CD8-positive, alpha-beta memory T cell (primary cell): ENCODE measurements around the gene POU2F3. TPM values are rescaled to one million over a fixed set of nuclear protein-coding genes. Genes with fewer than 3 reads are reported as not detected.

Source experiments
- CTCF ChIA-PET: fragments of 350-600 bp; sonication (Branson Sonifier 250); formaldehyde crosslinking; loops from one replicate; lab custom pipeline; 2021; ENCODE audit warnings: antibody characterized with exemption; lab: Charles Lee
- POLR2A ChIA-PET: fragments of 350-600 bp; sonication (Branson Sonifier 250); formaldehyde crosslinking; loops from one replicate; lab custom pipeline; 2021; ENCODE audit warnings: antibody characterized with exemption; lab: Charles Lee
- DNase-seq, 5 donors: peaks; one replicate each; pipeline versions ENCODE4 v3.0.0 to v3.0.0-alpha.2; 2020 to 2022; ENCODE audit warnings: mixed read lengths in 1 of 5
- H3K27ac ChIP-seq: one replicate; pipeline ENCODE4 v1.7.0; 2013; ENCODE audit warnings: low read depth, mild to moderate bottlenecking, low read length, moderate library complexity
- H3K27me3 ChIP-seq: 2 replicates; pipeline ENCODE4 v1.7.0; 2013; ENCODE audit warnings: low read length, mild to moderate bottlenecking; ENCODE audit not compliant: insufficient read depth, poor library complexity, severe bottlenecking
- H3K36me3 ChIP-seq: 2 replicates; pipeline ENCODE4 v1.7.0; 2013; ENCODE audit warnings: mild to moderate bottlenecking, low read length, moderate library complexity; ENCODE audit not compliant: insufficient read depth
- H3K4me1 ChIP-seq: 2 replicates; pipeline ENCODE4 v1.7.0; 2013; ENCODE audit warnings: mild to moderate bottlenecking, low read length, moderate library complexity; ENCODE audit not compliant: insufficient read depth
- H3K4me3 ChIP-seq: 2 replicates; pipeline ENCODE4 v1.7.0; 2013; ENCODE audit warnings: mild to moderate bottlenecking, low read length
- H3K9me3 ChIP-seq: 2 replicates; pipeline ENCODE4 v1.7.0; 2013; ENCODE audit warnings: mild to moderate bottlenecking, low read length
- H3K27ac Mint-ChIP-seq, 8 donors: one replicate each; pipeline ENCODE4 v1.8.0; 2020 to 2021; ENCODE audit warnings: mixed read lengths in 8 of 8, mild to moderate bottlenecking in 6 of 8, inconsistent platforms in 3 of 8, moderate library complexity in 3 of 8
- H3K27me3 Mint-ChIP-seq, 2 donors: one replicate each; pipeline ENCODE4 v1.8.0; 2020 to 2021; ENCODE audit warnings: mixed read lengths in 2 of 2, mild to moderate bottlenecking in 1 of 2, moderate library complexity in 1 of 2
- H3K36me3 Mint-ChIP-seq, 3 donors: one replicate each; pipeline ENCODE4 v1.8.0; 2020 to 2021; ENCODE audit warnings: mixed read lengths in 3 of 3, inconsistent platforms in 1 of 3, mild to moderate bottlenecking in 1 of 3
- H3K4me1 Mint-ChIP-seq, 3 donors: one replicate each; pipeline ENCODE4 v1.8.0; 2020 to 2021; ENCODE audit warnings: mixed read lengths in 3 of 3, inconsistent platforms in 1 of 3, mild to moderate bottlenecking in 1 of 3
- H3K4me3 Mint-ChIP-seq, 7 donors: one replicate each; pipeline ENCODE4 v1.8.0; 2020 to 2021; ENCODE audit warnings: mixed read lengths in 7 of 7, mild to moderate bottlenecking in 6 of 7, moderate library complexity in 4 of 7, inconsistent platforms in 2 of 7
- H3K9me3 Mint-ChIP-seq, 5 donors: one replicate each; pipeline ENCODE4 v1.8.0; 2020 to 2022; ENCODE audit warnings: mixed read lengths in 5 of 5, mild to moderate bottlenecking in 3 of 5, moderate library complexity in 2 of 5, inconsistent platforms in 1 of 5
- polyA plus RNA-seq: library from polyadenylated mRNA; unstranded; fragments of 300-500 nt; fragmentation: Illumina TruSeq; gene quantifications from one replicate; pipeline ENCODE4 v1.2.3, GENCODE V29; 2021
- total RNA-seq, 2 experiments: library from RNA; stranded (reverse); gene quantifications; one replicate each; pipeline ENCODE4 v1.2.3, GENCODE V29; 2021

POU2F3 gene
- total and polyA plus RNA-seq, 3 experiments from 2014 or later = not detected

DNA sequence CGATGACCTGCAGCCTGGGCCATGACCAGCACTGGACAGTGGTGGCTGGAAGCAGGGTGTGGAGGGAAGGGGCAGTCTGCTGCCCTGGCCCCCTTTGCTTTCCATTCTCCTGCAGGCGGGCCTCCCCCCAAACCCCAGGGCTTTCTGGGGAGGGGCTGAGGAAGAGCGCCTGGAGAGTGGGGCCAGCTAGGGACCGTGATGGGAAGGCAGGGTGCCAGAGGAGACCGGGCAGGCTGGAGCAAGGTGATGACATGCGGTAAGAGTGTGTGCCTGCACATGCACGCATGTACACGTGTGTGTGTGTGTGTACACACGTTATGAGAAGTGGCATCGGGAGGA, 21.3 kb upstream of the POU2F3 start:
- Mint-ChIP-seq H3K27ac (no peak overlapping the region), H3K36me3 (no peaks in the 10 kb centered on the region), H3K4me1 (no peaks in the 10 kb centered on the region), H3K4me3 (no peak overlapping the region), H3K9me3 (peaks cover 0 to 2% (median 0%) of the 10 kb centered on the region in 5 donors), H3K27me3 (peaks cover under 1 to 6% of the 10 kb centered on the region in 2 donors)
- Histone ChIP-seq H3K27ac (no peak overlapping the region), H3K4me3 (no peak overlapping the region), H3K9me3 (no peaks in the 10 kb centered on the region), H3K27me3 (no peaks in the 10 kb centered on the region), H3K36me3 (no peaks in the 10 kb centered on the region), H3K4me1 (no peaks in the 10 kb centered on the region)
- CTCF ChIA-PET = no interaction called here
- POLR2A ChIA-PET = no interaction called here
- no peak for DNase-seq

DNA sequence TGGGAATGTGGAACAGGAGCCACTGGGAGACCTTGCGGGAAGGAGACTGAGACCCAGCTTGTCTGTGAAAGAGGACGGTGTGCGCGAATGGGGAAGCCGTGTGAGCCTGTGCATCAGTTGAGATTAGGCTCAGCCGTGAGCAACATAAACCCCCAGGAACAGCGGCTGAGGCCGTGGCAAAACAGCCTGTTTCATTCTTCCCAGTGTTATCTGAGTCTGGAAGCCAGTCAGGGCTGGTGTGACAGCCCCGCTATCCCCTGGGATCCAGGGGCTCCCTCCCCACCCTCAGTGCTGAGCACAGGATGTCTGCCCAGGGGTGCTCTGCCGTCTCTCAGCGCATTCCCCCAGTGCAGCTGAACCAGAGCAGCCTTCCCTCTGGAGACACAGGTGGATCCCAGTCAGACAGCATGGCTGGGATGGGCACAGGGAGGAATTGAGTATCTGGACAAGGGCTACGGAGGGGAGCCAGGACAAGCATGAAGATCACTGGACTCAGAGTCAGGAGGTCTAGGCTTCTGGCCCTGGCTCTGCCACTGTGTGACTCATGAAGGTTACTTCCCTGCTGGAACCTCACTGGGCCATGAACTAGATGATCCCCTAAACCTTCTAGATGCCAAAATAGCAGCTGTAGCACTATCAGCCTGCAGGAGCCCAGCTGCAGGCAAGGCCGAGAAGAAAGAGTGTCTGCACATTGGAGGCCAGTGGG, 20.6 kb upstream of the POU2F3 start:
- H3K36me3 Mint-ChIP-seq = no peaks in the 10 kb centered on the region
- no peak overlapping the region for H3K4me3 ChIP-seq
- H3K4me3 Mint-ChIP-seq = no peak overlapping the region
- no peak overlapping the region for H3K27ac Mint-ChIP-seq
- H3K9me3 Mint-ChIP-seq = peaks cover 0 to 2% (median 0%) of the 10 kb centered on the region in 5 donors
- H3K27me3 ChIP-seq = no peaks in the 10 kb centered on the region
- peaks cover 4 to 6% of the 10 kb centered on the region in 2 donors for H3K27me3 Mint-ChIP-seq
- no peaks in the 10 kb centered on the region for H3K9me3 ChIP-seq
- H3K4me1 ChIP-seq = no peaks in the 10 kb centered on the region
- no peak overlapping the region for H3K27ac ChIP-seq
- POLR2A ChIA-PET = no interaction called here
- CTCF ChIA-PET = no interaction called here
- no peaks in the 10 kb centered on the region for H3K36me3 ChIP-seq
- peaks cover 0 to 1% (median 0%) of the 10 kb centered on the region in 3 donors for H3K4me1 Mint-ChIP-seq
- no peak for DNase-seq

DNA sequence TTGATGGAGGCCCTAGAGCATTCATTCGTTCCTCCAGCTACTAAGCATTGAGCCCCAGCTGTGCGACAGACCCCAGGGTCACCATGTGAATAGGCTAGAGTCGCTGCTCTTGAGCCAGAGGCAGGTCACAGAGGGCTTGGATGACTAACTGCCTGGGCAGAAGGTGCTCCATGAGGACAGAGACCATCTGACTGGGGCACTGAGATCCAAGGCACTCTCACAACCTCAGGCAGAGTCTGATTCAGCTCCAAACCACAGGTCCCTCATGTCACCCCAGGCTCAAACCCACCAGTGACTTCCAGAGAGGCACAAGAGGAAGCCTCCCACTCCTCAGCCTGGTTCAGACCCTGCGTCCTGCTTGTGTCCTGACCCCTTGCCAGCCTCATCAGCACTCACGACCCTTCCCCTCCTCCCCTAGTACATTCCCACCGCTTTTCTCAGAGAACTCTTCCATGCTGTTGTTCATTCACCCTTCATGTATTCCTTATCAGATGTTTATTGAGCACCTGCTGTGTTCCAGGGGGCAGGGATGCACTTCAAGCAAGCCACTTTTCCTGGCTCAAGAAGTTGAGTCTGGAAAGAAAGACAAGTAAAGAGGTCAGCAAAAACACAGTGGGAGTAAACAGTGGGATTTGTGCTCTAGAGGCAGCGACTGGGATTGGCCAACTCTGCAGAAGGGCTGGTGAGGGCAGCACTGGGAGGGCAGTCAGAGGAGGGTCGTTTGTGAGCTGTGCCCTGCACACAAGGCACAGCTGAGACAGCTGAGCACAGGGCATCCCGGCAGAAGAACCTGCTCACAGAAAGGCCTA, 19.8 kb upstream of the POU2F3 start:
- ChIA-PET CTCF (no interaction called here), POLR2A (no interaction called here)
- no peak overlapping the region for H3K4me3 ChIP-seq
- peaks cover 0 to 2% (median 0%) of the 10 kb centered on the region in 5 donors for H3K9me3 Mint-ChIP-seq
- no peaks in the 10 kb centered on the region for H3K4me1 ChIP-seq
- no peak overlapping the region for H3K27ac Mint-ChIP-seq
- H3K9me3 ChIP-seq = no peaks in the 10 kb centered on the region
- no peak for DNase-seq
- no peak overlapping the region for H3K4me3 Mint-ChIP-seq
- H3K27me3 Mint-ChIP-seq = peaks cover 4 to 6% of the 10 kb centered on the region in 2 donors
- no peaks in the 10 kb centered on the region for H3K36me3 ChIP-seq
- no peak overlapping the region for H3K27ac ChIP-seq
- H3K4me1 Mint-ChIP-seq = peaks cover 0 to 7% (median 2%) of the 10 kb centered on the region in 3 donors
- H3K36me3 Mint-ChIP-seq = no peaks in the 10 kb centered on the region
- no peaks in the 10 kb centered on the region for H3K27me3 ChIP-seq

DNA sequence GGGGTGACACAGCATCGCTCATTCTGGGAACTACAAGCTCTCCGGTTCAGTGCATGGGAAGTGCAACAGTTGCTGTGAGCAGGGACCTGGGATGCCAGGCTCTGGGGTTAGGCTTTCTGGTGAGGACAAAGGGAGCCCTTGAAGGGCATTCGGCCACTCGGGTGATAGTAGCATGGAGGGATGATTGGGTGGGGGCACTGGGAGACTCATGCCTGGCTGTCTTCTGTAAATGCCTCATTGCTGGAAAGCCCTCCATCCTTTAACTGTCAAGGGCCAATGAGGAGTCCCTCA, 19.2 kb upstream of the POU2F3 start:
- CTCF ChIA-PET = no interaction called here
- no peaks in the 10 kb centered on the region for H3K9me3 ChIP-seq
- no peaks in the 10 kb centered on the region for H3K36me3 ChIP-seq
- peaks cover 4 to 6% of the 10 kb centered on the region in 2 donors for H3K27me3 Mint-ChIP-seq
- H3K4me3 Mint-ChIP-seq = no peak overlapping the region
- no peak overlapping the region for H3K27ac Mint-ChIP-seq
- no peak for DNase-seq
- no peak overlapping the region for H3K27ac ChIP-seq
- POLR2A ChIA-PET = no interaction called here
- peaks cover 0 to 2% (median 0%) of the 10 kb centered on the region in 5 donors for H3K9me3 Mint-ChIP-seq
- H3K4me1 Mint-ChIP-seq = peaks cover 0 to 7% (median 2%) of the 10 kb centered on the region in 3 donors
- no peaks in the 10 kb centered on the region for H3K4me1 ChIP-seq
- no peaks in the 10 kb centered on the region for H3K27me3 ChIP-seq
- no peak overlapping the region for H3K4me3 ChIP-seq
- no peaks in the 10 kb centered on the region for H3K36me3 Mint-ChIP-seq

DNA sequence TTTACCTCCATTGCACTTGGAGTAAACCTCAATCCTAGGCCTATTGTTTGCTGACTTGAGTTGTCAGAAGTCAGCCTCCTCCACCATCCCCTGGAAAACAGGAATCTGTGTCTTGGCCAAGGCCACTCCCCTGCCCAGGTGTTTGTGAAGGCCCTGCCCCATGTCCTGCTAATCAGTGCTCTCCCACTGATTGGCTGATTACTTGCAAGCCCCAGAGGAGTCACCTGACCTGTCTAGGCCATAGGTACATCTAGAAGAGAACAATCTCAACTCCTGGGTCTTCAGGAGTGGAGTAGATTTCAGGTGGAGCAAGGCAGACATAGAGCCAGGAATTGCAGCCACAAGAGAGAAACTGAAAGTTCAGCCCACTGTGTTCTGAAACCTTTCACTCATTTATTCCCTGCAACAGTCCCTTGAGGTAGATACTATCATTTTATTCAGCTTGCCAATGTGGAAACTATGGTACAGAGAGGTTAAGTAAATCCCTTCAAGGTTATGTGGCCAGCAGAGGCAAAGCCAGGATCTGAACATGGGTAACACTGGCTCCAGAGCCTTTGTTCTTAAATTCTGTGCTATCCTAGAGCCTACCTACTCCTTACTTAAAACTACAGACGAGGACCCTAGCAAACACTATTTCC, 18.7 kb upstream of the POU2F3 start:
- Histone ChIP-seq H3K4me1 (no peaks in the 10 kb centered on the region), H3K27ac (no peak overlapping the region), H3K36me3 (no peaks in the 10 kb centered on the region), H3K9me3 (no peaks in the 10 kb centered on the region), H3K4me3 (no peak overlapping the region), H3K27me3 (no peaks in the 10 kb centered on the region)
- H3K27ac Mint-ChIP-seq = no peak overlapping the region
- no peak overlapping the region for H3K4me3 Mint-ChIP-seq
- no peaks in the 10 kb centered on the region for H3K36me3 Mint-ChIP-seq
- CTCF ChIA-PET = no interaction called here
- H3K4me1 Mint-ChIP-seq = peaks cover 0 to 7% (median 2%) of the 10 kb centered on the region in 3 donors
- POLR2A ChIA-PET = no interaction called here
- DNase-seq = no peak
- no peaks in the 10 kb centered on the region for H3K9me3 Mint-ChIP-seq
- H3K27me3 Mint-ChIP-seq = peaks cover 4 to 6% of the 10 kb centered on the region in 2 donors

DNA sequence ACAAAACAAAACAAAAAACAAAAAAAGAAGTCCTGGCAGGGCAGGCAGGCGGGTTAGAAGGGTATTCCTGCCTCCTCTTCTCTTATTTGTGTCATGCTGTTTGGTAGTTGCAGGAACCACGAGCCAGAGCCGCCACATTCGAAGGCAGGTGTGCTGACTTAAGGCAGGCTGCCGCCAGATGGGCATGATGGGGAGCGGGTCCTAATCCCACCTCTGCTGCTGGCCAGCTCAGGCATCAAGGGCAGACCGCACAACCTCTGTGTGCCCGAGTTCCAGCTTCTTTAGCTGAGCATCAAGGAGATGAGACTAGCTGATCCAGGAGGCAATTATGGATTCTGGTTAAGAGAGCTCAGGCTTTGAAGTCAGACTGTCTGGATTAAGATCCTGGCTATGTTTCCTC, 17.0 kb upstream of the POU2F3 start:
- Histone ChIP-seq H3K27ac (no peak overlapping the region), H3K4me1 (no peaks in the 10 kb centered on the region), H3K36me3 (no peaks in the 10 kb centered on the region), H3K27me3 (no peaks in the 10 kb centered on the region), H3K4me3 (no peak overlapping the region), H3K9me3 (no peaks in the 10 kb centered on the region)
- ChIA-PET CTCF (no interaction called here), POLR2A (no interaction called here)
- Mint-ChIP-seq H3K4me3 (no peak overlapping the region), H3K27ac (no peak overlapping the region), H3K27me3 (peaks cover 4 to 6% of the 10 kb centered on the region in 2 donors), H3K36me3 (no peaks in the 10 kb centered on the region), H3K9me3 (no peaks in the 10 kb centered on the region), H3K4me1 (peaks cover 0 to 7% (median 2%) of the 10 kb centered on the region in 3 donors)
- no peak for DNase-seq

DNA sequence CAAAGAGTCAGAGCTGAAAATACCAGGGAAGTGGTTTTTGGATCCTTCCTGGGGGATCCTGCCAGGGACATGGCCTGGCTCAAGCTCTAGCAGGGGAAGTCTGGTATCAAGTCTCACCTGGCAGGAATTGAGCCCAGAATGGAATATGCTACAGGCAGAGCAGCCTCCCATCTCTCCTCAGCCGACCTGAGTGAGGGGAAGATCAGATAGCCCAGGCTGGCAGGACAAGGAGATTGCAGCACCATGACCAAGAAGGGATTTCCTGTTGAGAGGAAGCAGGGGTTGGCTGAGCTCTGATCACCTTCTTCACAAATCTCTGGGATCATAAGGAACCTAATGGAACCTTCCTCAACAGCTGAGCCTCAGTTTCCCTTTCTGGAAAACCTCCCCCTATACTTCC, 16.1 kb upstream of the POU2F3 start:
- no peak overlapping the region for H3K4me3 Mint-ChIP-seq
- Histone ChIP-seq H3K27ac (no peak overlapping the region), H3K9me3 (no peaks in the 10 kb centered on the region), H3K4me3 (no peak overlapping the region), H3K36me3 (no peaks in the 10 kb centered on the region), H3K27me3 (no peaks in the 10 kb centered on the region), H3K4me1 (no peaks in the 10 kb centered on the region)
- no peak for DNase-seq
- H3K27me3 Mint-ChIP-seq = peaks cover 4 to 6% of the 10 kb centered on the region in 2 donors
- H3K9me3 Mint-ChIP-seq = no peaks in the 10 kb centered on the region
- H3K36me3 Mint-ChIP-seq = no peaks in the 10 kb centered on the region
- ChIA-PET CTCF (no interaction called here), POLR2A (no interaction called here)
- peaks cover 0 to 7% (median 2%) of the 10 kb centered on the region in 3 donors for H3K4me1 Mint-ChIP-seq
- no peak overlapping the region for H3K27ac Mint-ChIP-seq

DNA sequence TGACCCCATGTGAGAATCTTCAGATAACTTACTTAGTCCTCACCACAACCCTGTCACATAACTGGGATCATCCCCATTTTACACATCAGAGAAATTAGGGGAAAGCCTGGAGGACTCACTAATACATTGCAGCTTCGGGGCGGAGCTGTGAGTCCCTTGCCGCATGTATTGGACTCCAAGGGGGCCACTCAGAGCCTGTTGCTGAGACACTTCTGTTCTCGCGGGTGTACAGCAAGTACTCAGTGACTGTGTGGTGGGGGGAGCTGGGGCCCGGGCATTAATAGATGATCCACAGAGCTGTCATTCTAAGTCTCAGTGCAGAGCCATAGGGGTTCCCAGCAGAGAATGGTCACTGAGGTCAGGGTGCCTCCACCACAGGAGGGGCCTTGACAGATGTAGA, 15.6 kb upstream of the POU2F3 start:
- CTCF ChIA-PET = no interaction called here
- no peaks in the 10 kb centered on the region for H3K36me3 Mint-ChIP-seq
- peaks cover 4 to 6% of the 10 kb centered on the region in 2 donors for H3K27me3 Mint-ChIP-seq
- DNase-seq = no peak
- H3K27ac ChIP-seq = no peak overlapping the region
- H3K4me3 Mint-ChIP-seq = no peak overlapping the region
- POLR2A ChIA-PET = no interaction called here
- H3K4me3 ChIP-seq = no peak overlapping the region
- H3K9me3 ChIP-seq = no peaks in the 10 kb centered on the region
- H3K27ac Mint-ChIP-seq = peak overlapping the region in 1 of 8 donors; percentile 42
- H3K4me1 ChIP-seq = no peaks in the 10 kb centered on the region
- H3K27me3 ChIP-seq = no peaks in the 10 kb centered on the region
- H3K9me3 Mint-ChIP-seq = no peaks in the 10 kb centered on the region
- H3K36me3 ChIP-seq = no peaks in the 10 kb centered on the region
- peaks cover 0 to 7% (median 2%) of the 10 kb centered on the region in 3 donors for H3K4me1 Mint-ChIP-seq
